ENCODE data around the gene PTRH2.

Gene PTRH2

GRCh38 chr17:59751955-59752413, 44.8 kb upstream of the PTRH2 start:
- H3K27ac ChIP-seq (ENCODE audit: low read length): no peak overlapping the region
- no peak overlapping the region for H3K4me3 ChIP-seq (ENCODE audit: low read depth in 1 of 2, low read length in 2 of 2)
- peaks cover 7% of the 10 kb centered on the region; the same call in 1 of the 2 replicates for H3K36me3 ChIP-seq (ENCODE audit: insufficient read depth, low read length)
- H3K79me2 ChIP-seq (ENCODE audit: insufficient read depth, low read length): no peaks in the 10 kb centered on the region
- H2AFZ ChIP-seq (ENCODE audit: low read depth, low read length): no peak overlapping the region
- DNase-seq: no peak
- H3K9ac ChIP-seq (ENCODE audit: low read depth, low read length): no peak overlapping the region
- no peaks in the 10 kb centered on the region for H3K27me3 ChIP-seq (ENCODE audit: insufficient read depth, low read length, poor library complexity)
- H3K4me2 ChIP-seq (ENCODE audit: insufficient read depth, low read length): no peak overlapping the region
- TF ChIP-seq CTCF (IDR thresholded peaks at IDR 0.05; ENCODE audit: borderline replicate concordance, extremely low read depth, low read length, poor library complexity, severe bottlenecking) (no peak), EZH2 (IDR thresholded peaks at IDR 0.05; ENCODE audit: borderline replicate concordance, low read depth, low read length, severe bottlenecking) (no peak)
- H4K20me1 ChIP-seq (ENCODE audit: insufficient read depth, low read length): no peaks in the 10 kb centered on the region
- no peaks in the 10 kb centered on the region for H3K9me3 ChIP-seq (ENCODE audit: insufficient read depth, low read length, severe bottlenecking)
- H3K4me1 ChIP-seq (ENCODE audit: insufficient read depth, low read length): peaks cover 17% of the 10 kb centered on the region
- ATAC-seq (ENCODE audit: insufficient read depth, low read depth): no peak

- Histone ChIP-seq H4K20me1 (ENCODE audit: insufficient read depth, low read length) (no peaks in the 10 kb centered on the region), H3K4me3 (ENCODE audit: low read depth in 1 of 2, low read length in 2 of 2) (no peak overlapping the region), H2AFZ (ENCODE audit: low read depth, low read length) (no peak overlapping the region), H3K9me3 (ENCODE audit: insufficient read depth, low read length, severe bottlenecking) (no peaks in the 10 kb centered on the region), H3K4me1 (ENCODE audit: insufficient read depth, low read length) (peaks cover 2% of the 10 kb centered on the region), H3K9ac (ENCODE audit: low read depth, low read length) (no peak overlapping the region), H3K27me3 (ENCODE audit: insufficient read depth, low read length, poor library complexity) (no peaks in the 10 kb centered on the region), H3K36me3 (ENCODE audit: insufficient read depth, low read length) (no peaks in the 10 kb centered on the region), H3K79me2 (ENCODE audit: insufficient read depth, low read length) (no peaks in the 10 kb centered on the region), H3K4me2 (ENCODE audit: insufficient read depth, low read length) (no peak overlapping the region), H3K27ac (ENCODE audit: low read length) (no peak overlapping the region)
- TF ChIP-seq CTCF (IDR thresholded peaks at IDR 0.05; ENCODE audit: borderline replicate concordance, extremely low read depth, low read length, poor library complexity, severe bottlenecking): no peak
- TF ChIP-seq EZH2 (IDR thresholded peaks at IDR 0.05; ENCODE audit: borderline replicate concordance, low read depth, low read length, severe bottlenecking): no peak
- ATAC-seq (ENCODE audit: insufficient read depth, low read depth) (no peak), DNase-seq (no peak)
Observed at GRCh38 chr17:59748591-59748990, 41.4 kb upstream of the PTRH2 start.

- no peaks in the 10 kb centered on the region for H3K27me3 ChIP-seq (ENCODE audit: insufficient read depth, low read length, poor library complexity)
- no peak overlapping the region for H3K4me2 ChIP-seq (ENCODE audit: insufficient read depth, low read length)
- TF ChIP-seq CTCF (IDR thresholded peaks at IDR 0.05; ENCODE audit: borderline replicate concordance, extremely low read depth, low read length, poor library complexity, severe bottlenecking) (peak; percentile 69), EZH2 (IDR thresholded peaks at IDR 0.05; ENCODE audit: borderline replicate concordance, low read depth, low read length, severe bottlenecking) (no peak)
- no peaks in the 10 kb centered on the region for H3K79me2 ChIP-seq (ENCODE audit: insufficient read depth, low read length)
- no peak overlapping the region for H3K27ac ChIP-seq (ENCODE audit: low read length)
- no peaks in the 10 kb centered on the region for H3K4me1 ChIP-seq (ENCODE audit: insufficient read depth, low read length)
- no peak overlapping the region for H2AFZ ChIP-seq (ENCODE audit: low read depth, low read length)
- no peaks in the 10 kb centered on the region for H3K9me3 ChIP-seq (ENCODE audit: insufficient read depth, low read length, severe bottlenecking)
- H4K20me1 ChIP-seq (ENCODE audit: insufficient read depth, low read length): no peaks in the 10 kb centered on the region
- H3K4me3 ChIP-seq (ENCODE audit: low read depth in 1 of 2, low read length in 2 of 2): no peak overlapping the region
- ATAC-seq (ENCODE audit: insufficient read depth, low read depth) (peak; percentile 64; the same call in 1 of the 3 replicates), DNase-seq (no peak)
- peaks cover 5% of the 10 kb centered on the region; the same call in 1 of the 2 replicates for H3K36me3 ChIP-seq (ENCODE audit: insufficient read depth, low read length)
- no peak overlapping the region for H3K9ac ChIP-seq (ENCODE audit: low read depth, low read length)
Observed at GRCh38 chr17:59746849-59747445, 39.7 kb upstream of the PTRH2 start.

Measured in DND-41 (cell line).